ENCODE results near the gene TINCR.
"Not testable (repeated sequence)": the region's sequence is repeated elsewhere in the genome, so short reads cannot be mapped to it uniquely, and the experiment has no call there.

Gene TINCR

GRCh38 chr19:5567360-5567969 lies at the start of gene TINCR:
TSS of gene TINCR (minus strand) at chr19:5567953.
- no peak for DNase-seq

GRCh38 chr19:5617080-5617479 lies 49.3 kb upstream of the TINCR start:
- no peak for DNase-seq

GRCh38 chr19:5615756-5616327 lies 48.1 kb upstream of the TINCR start:
- no peak for DNase-seq

GRCh38 chr19:5612891-5613865 lies 45.4 kb upstream of the TINCR start:
- no peak for DNase-seq

- DNase-seq, result no peak
These were observed 42.2 kb upstream of the TINCR start for GRCh38 chr19:5609881-5610448.

- DNase-seq, result not testable (repeated sequence)
These were observed 41.0 kb upstream of the TINCR start for GRCh38 chr19:5608766-5609165.

- DNase-seq, result no peak
These were observed 40.5 kb upstream of the TINCR start for GRCh38 chr19:5608291-5608690.

GRCh38 chr19:5607318-5608275 lies 39.8 kb upstream of the TINCR start:
- no peak for DNase-seq

GRCh38 chr19:5605362-5605761 lies 37.6 kb upstream of the TINCR start:
- DNase-seq, result no peak

GRCh38 chr19:5603626-5604025 lies 35.9 kb upstream of the TINCR start:
- DNase-seq, result no peak

GRCh38 chr19:5600797-5601196 lies 33.0 kb upstream of the TINCR start:
- DNase-seq, result no peak

- DNase-seq, result no peak
These were observed 28.0 kb upstream of the TINCR start for GRCh38 chr19:5595745-5596144.

GRCh38 chr19:5595129-5595528 lies 27.4 kb upstream of the TINCR start:
- DNase-seq, result no peak

- no peak for DNase-seq
These were observed 26.8 kb upstream of the TINCR start for GRCh38 chr19:5594521-5594950.

- no peak for DNase-seq
These were observed 25.8 kb upstream of the TINCR start for GRCh38 chr19:5593343-5594255.

- DNase-seq, result no peak
These were observed 25.0 kb upstream of the TINCR start for GRCh38 chr19:5592531-5593342.

- no peak for DNase-seq
These were observed 23.7 kb upstream of the TINCR start for GRCh38 chr19:5591476-5591875.

- DNase-seq, result no peak
These were observed 23.1 kb upstream of the TINCR start for GRCh38 chr19:5590865-5591154.

- DNase-seq, result no peak
These were observed 22.6 kb upstream of the TINCR start for GRCh38 chr19:5590151-5590864.
